Kidney (tissue), 14 donors: ENCODE results near the gene CD209. TPM values are rescaled to one million over a fixed set of nuclear protein-coding genes. Genes with fewer than 3 reads are reported as not detected.

Source experiments
- DNase-seq, 5 donors: peaks; one replicate each; pipeline ENCODE4 v3.0.0-alpha.2; 2013 to 2020
- FAIRE-seq: peaks from 2 replicates; lab custom pipeline; 2012; peaks lifted over from hg19 to GRCh38; lab: Jason Lieb, UNC
- H3K27ac ChIP-seq, 2 donors: one replicate each; pipeline ENCODE4 v1.7.0; 2013; ENCODE audit warnings: low read depth in 2 of 2, low read length in 2 of 2, inconsistent platforms in 1 of 2
- H3K27me3 ChIP-seq: one replicate; pipeline ENCODE4 v1.7.1; 2013; ENCODE audit warnings: low read length, inconsistent platforms; ENCODE audit not compliant: control insufficient read depth, insufficient read depth
- H3K36me3 ChIP-seq, 3 donors: one replicate each; pipeline versions ENCODE4 v1.7.0 to v1.7.1; 2013; ENCODE audit warnings: low read length in 3 of 3, control low read depth in 1 of 3, inconsistent platforms in 1 of 3; ENCODE audit not compliant: insufficient read depth in 3 of 3, control insufficient read depth in 2 of 3
- H3K4me1 ChIP-seq, 3 donors: one replicate each; pipeline versions ENCODE4 v1.7.0 to v1.7.1; 2013; ENCODE audit warnings: low read length in 3 of 3, inconsistent platforms in 1 of 3, low read depth in 1 of 3; ENCODE audit not compliant: control insufficient read depth in 2 of 3, insufficient read depth in 2 of 3
- H3K4me3 ChIP-seq, 3 donors: one replicate each; pipeline versions ENCODE4 v1.7.0 to v1.8.1; 2013; ENCODE audit warnings: low read length in 3 of 3, control low read depth in 1 of 3, inconsistent platforms in 1 of 3
- H3K9ac ChIP-seq, 3 donors: one replicate each; pipeline versions ENCODE4 v1.7.0 to v1.7.1; 2013; ENCODE audit warnings: low read length in 3 of 3, control low read depth in 1 of 3, inconsistent platforms in 1 of 3
- H3K9me3 ChIP-seq, 3 donors: one replicate each; pipeline versions ENCODE4 v1.7.0 to v1.7.1; 2013; ENCODE audit warnings: low read length in 3 of 3, control low read depth in 1 of 3, inconsistent platforms in 1 of 3; ENCODE audit not compliant: control insufficient read depth in 2 of 3, insufficient read depth in 1 of 3
- intact Hi-C: fragments of 100-400 bp; cut with DNase I; formaldehyde crosslinking; loops from one replicate; pipeline ENCODE4 v1.11.1; 2022
- polyA plus RNA-seq: library from polyadenylated mRNA; stranded (reverse); fragments of 350-450 nt; fragmentation: Illumina TruSeq; extraction: RNeasy Lipid Tissue Mini Kit (QIAGEN cat#74804); gene quantifications from one replicate; pipeline ENCODE4 v1.2.3, GENCODE V29; 2014; ENCODE audit warnings: low read depth, low replicate concordance; ENCODE audit not compliant: insufficient read depth
- total RNA-seq: library from RNA; stranded (reverse); fragmentation: NEBNext Ultra II Directional; extraction: Animal tissue kit (Norgen Biotek cat#: 25700); gene quantifications from one replicate; pipeline ENCODE4 v1.2.1, GENCODE V29; 2021
- TF ChIP-seq, protein P1 (sequence below): IDR thresholded peaks from 3 replicates; pipeline ENCODE4 v1.5.1; 2012; ENCODE audit warnings: mild to moderate bottlenecking, moderate library complexity, borderline replicate concordance; ENCODE audit not compliant: insufficient read depth; ENCODE audit errors: extremely low read depth
- donor health status: control.
- donor health status: control.
- donor health status: control.
- donor health status: control.
- donor health status: control.
- donor health status: DM: yes; HTN: yes; CAD: no.
- donor health status: Normal renal cell carcinoma (clear cell type).

The CD209 gene
- total and polyA plus RNA-seq, 2 donors from 2014 or later, result 1.2 to 11.7 TPM

DNA sequence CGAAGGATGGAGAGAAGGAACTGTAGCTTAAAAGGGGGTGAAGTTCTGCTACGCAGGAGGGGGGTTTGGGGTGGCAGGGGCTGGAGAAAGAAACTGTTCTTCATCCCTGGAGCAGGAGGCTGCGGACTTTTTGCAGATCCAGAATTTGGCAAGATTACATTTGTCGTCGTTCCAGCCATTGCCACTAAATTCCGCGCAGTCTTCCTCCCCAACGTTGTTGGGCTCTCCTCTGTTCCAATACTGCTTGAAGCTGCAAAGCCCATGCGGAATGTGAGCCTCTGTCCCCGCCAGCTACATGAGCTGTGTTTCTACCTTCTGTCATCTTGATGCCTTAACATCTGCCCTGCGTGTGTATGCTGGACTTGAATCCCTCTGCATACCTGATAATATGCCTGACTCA, 4.3 kb downstream of the CD209 start:
- Histone ChIP-seq H3K4me3 (no peak overlapping the region), H3K36me3 (no peaks in the 10 kb centered on the region), H3K4me1 (no peaks in the 10 kb centered on the region), H3K27ac (no peak overlapping the region), H3K27me3 (no peaks in the 10 kb centered on the region), H3K9me3 (no peaks in the 10 kb centered on the region), H3K9ac (no peak overlapping the region)
- intact Hi-C loops, result no loop called here
- FAIRE-seq, result no peak
- peak in 1 of 5 donors; percentile 39 for DNase-seq
- TF ChIP-seq, protein P1, sequence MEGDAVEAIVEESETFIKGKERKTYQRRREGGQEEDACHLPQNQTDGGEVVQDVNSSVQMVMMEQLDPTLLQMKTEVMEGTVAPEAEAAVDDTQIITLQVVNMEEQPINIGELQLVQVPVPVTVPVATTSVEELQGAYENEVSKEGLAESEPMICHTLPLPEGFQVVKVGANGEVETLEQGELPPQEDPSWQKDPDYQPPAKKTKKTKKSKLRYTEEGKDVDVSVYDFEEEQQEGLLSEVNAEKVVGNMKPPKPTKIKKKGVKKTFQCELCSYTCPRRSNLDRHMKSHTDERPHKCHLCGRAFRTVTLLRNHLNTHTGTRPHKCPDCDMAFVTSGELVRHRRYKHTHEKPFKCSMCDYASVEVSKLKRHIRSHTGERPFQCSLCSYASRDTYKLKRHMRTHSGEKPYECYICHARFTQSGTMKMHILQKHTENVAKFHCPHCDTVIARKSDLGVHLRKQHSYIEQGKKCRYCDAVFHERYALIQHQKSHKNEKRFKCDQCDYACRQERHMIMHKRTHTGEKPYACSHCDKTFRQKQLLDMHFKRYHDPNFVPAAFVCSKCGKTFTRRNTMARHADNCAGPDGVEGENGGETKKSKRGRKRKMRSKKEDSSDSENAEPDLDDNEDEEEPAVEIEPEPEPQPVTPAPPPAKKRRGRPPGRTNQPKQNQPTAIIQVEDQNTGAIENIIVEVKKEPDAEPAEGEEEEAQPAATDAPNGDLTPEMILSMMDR, result no peak

DNA sequence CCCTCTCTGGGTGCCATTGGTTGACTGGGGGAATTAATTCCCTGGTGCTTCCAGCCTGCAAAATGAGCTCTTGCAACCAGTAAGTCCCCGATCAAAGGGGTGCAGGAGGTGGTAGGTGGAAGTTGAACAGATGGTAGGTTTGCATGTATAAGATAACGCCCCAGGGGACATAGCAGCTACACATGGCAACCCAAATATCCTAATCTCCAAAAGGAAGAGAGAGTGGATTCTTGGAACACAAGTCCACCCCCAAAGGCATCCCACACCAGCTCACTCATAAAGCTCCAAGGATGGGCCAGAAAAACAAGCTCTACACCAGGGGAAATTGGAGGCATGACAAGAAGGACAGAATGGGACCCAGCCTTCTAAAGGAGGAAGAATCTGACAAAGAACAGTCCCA, 4.8 kb downstream of the CD209 start:
- TF ChIP-seq, protein P1, result no peak
- FAIRE-seq (no peak), DNase-seq (peak in 1 of 5 donors; percentile 4)
- no peak overlapping the region for H3K9ac ChIP-seq
- H3K4me1 ChIP-seq, result no peaks in the 10 kb centered on the region
- no peaks in the 10 kb centered on the region for H3K36me3 ChIP-seq
- intact Hi-C loops, result no loop called here
- no peak overlapping the region for H3K4me3 ChIP-seq
- H3K27ac ChIP-seq, result no peak overlapping the region
- H3K27me3 ChIP-seq, result no peaks in the 10 kb centered on the region
- H3K9me3 ChIP-seq, result no peaks in the 10 kb centered on the region

DNA sequence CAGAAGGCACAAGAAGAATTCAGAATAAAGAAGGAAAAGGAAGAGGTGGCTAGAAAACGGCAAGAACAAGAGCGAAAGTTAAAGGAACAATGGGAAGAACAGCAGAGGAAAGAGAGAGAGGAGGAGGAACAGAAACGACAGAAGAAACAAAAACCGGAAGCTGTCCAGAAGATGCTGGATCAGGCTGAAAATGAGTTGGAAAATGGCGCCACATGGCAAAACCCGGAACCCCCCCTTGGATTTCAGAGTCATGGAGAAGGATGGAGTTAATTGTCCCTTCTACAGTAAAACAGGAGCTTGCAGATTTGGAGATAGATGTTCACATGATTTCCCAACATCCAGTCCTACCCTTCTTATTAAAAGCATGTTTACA, 6.7 kb downstream of the CD209 start:
- intact Hi-C loops, result no loop called here
- FAIRE-seq (no peak), DNase-seq (no peak)
- H3K27me3 ChIP-seq, result no peaks in the 10 kb centered on the region
- H3K9me3 ChIP-seq, result no peaks in the 10 kb centered on the region
- TF ChIP-seq, protein P1, result no peak
- H3K9ac ChIP-seq, result no peak overlapping the region
- H3K27ac ChIP-seq, result no peak overlapping the region
- no peaks in the 10 kb centered on the region for H3K36me3 ChIP-seq
- no peaks in the 10 kb centered on the region for H3K4me1 ChIP-seq
- no peak overlapping the region for H3K4me3 ChIP-seq
